H1 (cell line): ENCODE measurements around the gene SNX30. TPM values are rescaled to one million over a fixed set of nuclear protein-coding genes. Genes with fewer than 3 reads are reported as not detected.

Experiments
- CBX8 ChIP-seq: fragments of 300-800, 300-1000 bp; sonication (generic); IDR thresholded peaks from 2 replicates; pipeline ENCODE4 v1.7.1; 2016; ENCODE audit warnings: low read depth, low read length, borderline replicate concordance
- CHD7 ChIP-seq: fragments of 300-600 bp; sonication (generic); IDR thresholded peaks from 2 replicates; pipeline ENCODE4 v1.7.1; 2012; ENCODE audit warnings: low read length, moderate library complexity, mild to moderate bottlenecking, inconsistent platforms; ENCODE audit not compliant: insufficient replicate concordance
- CREB1 ChIP-seq: IDR thresholded peaks from 2 replicates; pipeline ENCODE4 v1.6.1; 2012; ENCODE audit warnings: inconsistent platforms
- SAP30 ChIP-seq: fragments of 300-600 bp; sonication (generic); IDR thresholded peaks from 2 replicates; pipeline ENCODE4 v1.7.1; 2012; ENCODE audit warnings: low read length, moderate library complexity, mild to moderate bottlenecking, inconsistent platforms; ENCODE audit not compliant: insufficient read depth, insufficient replicate concordance
- SP4 ChIP-seq: IDR thresholded peaks from 2 replicates; pipeline ENCODE4 v1.6.1; 2012; ENCODE audit warnings: low read length, inconsistent platforms
- SUZ12 ChIP-seq: fragments of 200-600 bp; sonication (generic); IDR thresholded peaks from 2 replicates; pipeline ENCODE4 v1.6.1; 2012; ENCODE audit warnings: mild to moderate bottlenecking, inconsistent platforms, low read length, moderate library complexity, mixed read lengths
- polyA plus RNA-seq, 7 experiments: library from polyadenylated mRNA; depleted of rRNA in 3 of 7; stranded (reverse) in 5 of 7; unstranded in 2 of 7; fragments of >200 nt in 5 of 7; fragments of 200-250 nt in 2 of 7; gene quantifications; 1 replicate in 5 of 7; 2 replicates in 1 of 7; 4 replicates in 1 of 7; pipeline versions ENCODE4 v1.2.1 to v1.2.3, GENCODE V29; 2011 to 2013; ENCODE audit warnings: missing spikeins in 2 of 7, mixed read lengths in 2 of 7
- total RNA-seq: library from RNA; stranded (reverse); fragmentation: NEBNext Ultra II Directional; extraction: Animal tissue kit (Norgen Biotek cat#: 25700); gene quantifications from 2 replicates; pipeline ENCODE4 v1.2.1, GENCODE V29; 2021

Gene SNX30
- total and polyA plus RNA-seq, 2 of the 8 experiments (the other 6 are each of a cell fraction or from before 2014, with no cell fraction given), result 4.0 to 12.2 TPM

- TF ChIP-seq CHD7 (no peak), CBX8 (no peak), SP4 (no peak), CREB1 (no peak), SUZ12 (no peak), SAP30 (no peak)
- TF ChIP-seq, all 59 proteins: peak for 0
Observed at GRCh38 chr9:112764344-112764743, 13.8 kb downstream of the SNX30 start (continued).
